WTC11 (cell line): ENCODE results near the gene WNK3. TPM values are rescaled to one million over a fixed set of nuclear protein-coding genes. Genes with fewer than 3 reads are reported as not detected.

ENCODE experiments used
- ATAC-seq: fragments of 200-7000 bp; cut with Tn5 transposase; 2 replicates; pipeline ENCODE4 v1.10.0; 2021; ENCODE audit warnings: mild to moderate bottlenecking, moderate library complexity
- CTCF ChIA-PET: fragments of 300-600 bp; sonication (Branson Sonifier 250); formaldehyde crosslinking; loops from one replicate; lab custom pipeline; 2021; ENCODE audit warnings: antibody characterized with exemption; lab: Charles Lee
- POLR2A ChIA-PET: fragments of 350-600 bp; sonication (Branson Sonifier 250); formaldehyde crosslinking; loops from one replicate; lab custom pipeline; 2021; ENCODE audit warnings: antibody characterized with exemption; lab: Charles Lee
- DNase-seq: peaks from one replicate; pipeline ENCODE4 v3.0.0; 2021; ENCODE audit warnings: low spot score
- H3K27ac Mint-ChIP-seq: 2 replicates; pipeline ENCODE4 v1.8.0; 2021; ENCODE audit warnings: mixed read lengths
- H3K27me3 Mint-ChIP-seq: 2 replicates; pipeline ENCODE4 v1.8.0; 2021; ENCODE audit warnings: low read depth, mild to moderate bottlenecking, moderate library complexity, mixed read lengths
- H3K36me3 Mint-ChIP-seq: 2 replicates; pipeline ENCODE4 v1.8.0; 2021; ENCODE audit warnings: mixed read lengths
- H3K4me1 Mint-ChIP-seq: 2 replicates; pipeline ENCODE4 v1.8.0; 2022; ENCODE audit warnings: mixed read lengths
- H3K4me3 Mint-ChIP-seq: 2 replicates; pipeline ENCODE4 v1.8.0; 2021; ENCODE audit warnings: mild to moderate bottlenecking, moderate library complexity, mixed read lengths
- H3K9me3 Mint-ChIP-seq: 2 replicates; pipeline ENCODE4 v1.8.0; 2021; ENCODE audit warnings: mixed read lengths
- ATF6 ChIP-seq: sonication (generic); formaldehyde crosslinking; IDR thresholded peaks from 2 replicates; pipeline ENCODE4 v1.8.1; 2023; ENCODE audit warnings: mild to moderate bottlenecking, missing genetic modification reagents
- CDX4 ChIP-seq: fragments of 250-450 bp; sonication (Bioruptor Pico); IDR thresholded peaks from 2 replicates; pipeline ENCODE4 v1.9.0; 2021; ENCODE audit warnings: moderate library complexity, mild to moderate bottlenecking, inconsistent platforms, borderline replicate concordance
- CREB1 ChIP-seq: sonication (generic); formaldehyde crosslinking; IDR thresholded peaks from 2 replicates; pipeline ENCODE4 v1.8.0; 2023; ENCODE audit warnings: mild to moderate bottlenecking, missing genetic modification reagents
- E2F4 ChIP-seq: sonication (generic); formaldehyde crosslinking; IDR thresholded peaks from 2 replicates; pipeline ENCODE4 v1.8.1; 2022; ENCODE audit warnings: low read depth, mild to moderate bottlenecking, moderate library complexity, missing genetic modification reagents, borderline replicate concordance
- ERG ChIP-seq: fragments of 250-450 bp; sonication (Bioruptor Pico); IDR thresholded peaks from 2 replicates; pipeline ENCODE4 v1.8.0; 2021; ENCODE audit warnings: mild to moderate bottlenecking
- FOXJ3 ChIP-seq: sonication (generic); formaldehyde crosslinking; IDR thresholded peaks from 2 replicates; pipeline ENCODE4 v1.9.0; 2021; ENCODE audit warnings: missing genetic modification reagents, mild to moderate bottlenecking, borderline replicate concordance
- HMGA2 ChIP-seq: fragments of 250-450 bp; sonication (Bioruptor Pico); IDR thresholded peaks from 2 replicates; pipeline ENCODE4 v1.4.0; 2021; ENCODE audit warnings: mild to moderate bottlenecking, moderate library complexity
- HMGXB4 ChIP-seq: sonication (generic); formaldehyde crosslinking; IDR thresholded peaks from 2 replicates; pipeline ENCODE4 v1.8.1; 2023; ENCODE audit warnings: mild to moderate bottlenecking, moderate library complexity, missing genetic modification reagents
- IRF2 ChIP-seq: sonication (generic); formaldehyde crosslinking; IDR thresholded peaks from 2 replicates; pipeline ENCODE4 v1.8.0; 2022; ENCODE audit warnings: low read depth, missing genetic modification reagents, borderline replicate concordance
- JUN ChIP-seq: sonication (generic); formaldehyde crosslinking; IDR thresholded peaks from 2 replicates; pipeline ENCODE4 v1.8.0; 2023; ENCODE audit warnings: mild to moderate bottlenecking, missing genetic modification reagents
- MLX ChIP-seq: sonication (generic); formaldehyde crosslinking; IDR thresholded peaks from 2 replicates; pipeline ENCODE4 v1.8.1; 2023; ENCODE audit warnings: mild to moderate bottlenecking, missing genetic modification reagents, moderate library complexity
- MYBL2 ChIP-seq: sonication (generic); formaldehyde crosslinking; IDR thresholded peaks from 2 replicates; pipeline ENCODE4 v1.8.1; 2023; ENCODE audit warnings: mild to moderate bottlenecking, moderate library complexity, missing genetic modification reagents
- NFATC4 ChIP-seq: fragments of 250-450 bp; sonication (Bioruptor Pico); IDR thresholded peaks from 2 replicates; pipeline ENCODE4 v1.9.0; 2021; ENCODE audit warnings: mild to moderate bottlenecking
- NR2C2 ChIP-seq: sonication (generic); formaldehyde crosslinking; IDR thresholded peaks from 2 replicates; pipeline ENCODE4 v1.8.0; 2022; ENCODE audit warnings: mild to moderate bottlenecking, missing genetic modification reagents
- NR3C1 ChIP-seq: sonication (generic); formaldehyde crosslinking; conservative IDR thresholded peaks from 2 replicates; pipeline ENCODE4 v1.8.1; 2023; ENCODE audit warnings: low read depth, mild to moderate bottlenecking, missing genetic modification reagents
- SMAD3 ChIP-seq: sonication (generic); formaldehyde crosslinking; IDR thresholded peaks from 2 replicates; pipeline ENCODE4 v1.8.0; 2022; ENCODE audit warnings: missing genetic modification reagents, mild to moderate bottlenecking, borderline replicate concordance
- SMAD4 ChIP-seq: sonication (generic); formaldehyde crosslinking; IDR thresholded peaks from 2 replicates; pipeline ENCODE4 v1.8.0; 2022; ENCODE audit warnings: mild to moderate bottlenecking, missing genetic modification reagents
- SP1 ChIP-seq: sonication (generic); formaldehyde crosslinking; conservative IDR thresholded peaks from 2 replicates; pipeline ENCODE4 v1.8.1; 2022; ENCODE audit warnings: missing genetic modification reagents
- ZBTB21 ChIP-seq: sonication (generic); formaldehyde crosslinking; IDR thresholded peaks from 2 replicates; pipeline ENCODE4 v1.8.1; 2023; ENCODE audit warnings: mild to moderate bottlenecking, missing genetic modification reagents, borderline replicate concordance
- ZMAT4 ChIP-seq: fragments of 250-450 bp; sonication (Bioruptor Pico); IDR thresholded peaks from 2 replicates; pipeline ENCODE4 v1.9.0; 2021; ENCODE audit warnings: mild to moderate bottlenecking
- ZNF121 ChIP-seq: sonication (generic); formaldehyde crosslinking; IDR thresholded peaks from 2 replicates; pipeline ENCODE4 v1.8.0; 2023; ENCODE audit warnings: missing genetic modification reagents
- ZNF512 ChIP-seq: sonication (generic); formaldehyde crosslinking; IDR thresholded peaks from 2 replicates; pipeline ENCODE4 v1.8.1; 2022; ENCODE audit warnings: missing genetic modification reagents, borderline replicate concordance
- ZNF671 ChIP-seq: fragments of 250-450 bp; sonication (Bioruptor Pico); IDR thresholded peaks from 2 replicates; pipeline ENCODE4 v1.8.0; 2021; ENCODE audit warnings: mild to moderate bottlenecking
- total RNA-seq: library from RNA; stranded (reverse); gene quantifications from 3 replicates; pipeline ENCODE4 v1.2.3, GENCODE V29; 2021

WNK3 gene
- total RNA-seq, 1 experiment from 2014 or later, result 27.5 TPM

GRCh38 chrX:54301516-54301915 is 56.3 kb downstream of the WNK3 start:
- no peak for DNase-seq
- CTCF ChIA-PET, result no interaction called here
- H3K4me1 Mint-ChIP-seq, result no peaks in the 10 kb centered on the region
- TF ChIP-seq SMAD4 (no peak), FOXJ3 (CRISPR knock-in tag) (no peak), ZNF671 (CRISPR knock-in tag) (no peak), SP1 (CRISPR knock-in tag) (no peak), NR2C2 (no peak), CREB1 (no peak), ZNF512 (CRISPR knock-in tag) (no peak)
- no peak overlapping the region for H3K27ac Mint-ChIP-seq
- ATAC-seq, result no peak
- H3K27me3 Mint-ChIP-seq, result no peaks in the 10 kb centered on the region
- H3K9me3 Mint-ChIP-seq, result 0 out of 2 replicates have a peak, but pooled peaks cover 4% of the 10 kb centered on the region
- H3K4me3 Mint-ChIP-seq, result no peak overlapping the region
- POLR2A ChIA-PET, result no interaction called here
- peaks cover 13% of the 10 kb centered on the region for H3K36me3 Mint-ChIP-seq

GRCh38 chrX:54294306-54294705 is 63.5 kb downstream of the WNK3 start:
- TF ChIP-seq HMGXB4 (CRISPR knock-in tag), result no peak
- TF ChIP-seq MYBL2 (CRISPR knock-in tag), result no peak
- no peak for TF ChIP-seq E2F4 (CRISPR knock-in tag)
- TF ChIP-seq ZNF121 (CRISPR knock-in tag), result no peak
- no peak for TF ChIP-seq NFATC4
- no peak for TF ChIP-seq ERG (CRISPR knock-in tag)
- TF ChIP-seq HMGA2 (CRISPR knock-in tag), result no peak
- ATAC-seq (no peak), DNase-seq (no peak)
- no peaks in the 10 kb centered on the region for H3K9me3 Mint-ChIP-seq
- no peak overlapping the region for H3K27ac Mint-ChIP-seq
- no peak overlapping the region for H3K4me3 Mint-ChIP-seq
- H3K36me3 Mint-ChIP-seq, result peaks cover 22% of the 10 kb centered on the region
- H3K4me1 Mint-ChIP-seq, result no peaks in the 10 kb centered on the region
- no peaks in the 10 kb centered on the region for H3K27me3 Mint-ChIP-seq
- POLR2A ChIA-PET, result no interaction called here
- CTCF ChIA-PET, result no interaction called here

GRCh38 chrX:54292755-54293154 is 65.1 kb downstream of the WNK3 start:
- no peak overlapping the region for H3K27ac Mint-ChIP-seq
- ChIA-PET POLR2A (no interaction called here), CTCF (no interaction called here)
- no peaks in the 10 kb centered on the region for H3K4me1 Mint-ChIP-seq
- H3K9me3 Mint-ChIP-seq, result no peaks in the 10 kb centered on the region
- DNase-seq, result no peak
- no peak for ATAC-seq
- peaks cover 25% of the 10 kb centered on the region for H3K36me3 Mint-ChIP-seq
- no peaks in the 10 kb centered on the region for H3K27me3 Mint-ChIP-seq
- no peak overlapping the region for H3K4me3 Mint-ChIP-seq
- TF ChIP-seq CDX4 (CRISPR knock-in tag) (no peak), SP1 (CRISPR knock-in tag) (no peak), NFATC4 (no peak), ATF6 (CRISPR knock-in tag) (no peak), SMAD3 (CRISPR knock-in tag) (no peak), ZMAT4 (CRISPR knock-in tag) (no peak), JUN (CRISPR knock-in tag) (no peak), HMGA2 (CRISPR knock-in tag) (no peak), MYBL2 (CRISPR knock-in tag) (no peak), IRF2 (no peak), ZNF671 (CRISPR knock-in tag) (no peak), MLX (CRISPR knock-in tag) (no peak), ZBTB21 (CRISPR knock-in tag) (no peak), NR3C1 (no peak)
